Loucy (cell line): ENCODE results near the gene INPP4B.
A peak's percentile ranks its signal among the peaks of the same experiment; 100 is the strongest.

Experiments
- H2AFZ ChIP-seq: fragments of 200-600 bp; sonication (generic); 2 replicates; pipeline ENCODE4 v1.6.0; 2016; ENCODE audit warnings: antibody characterized with exemption, mild to moderate bottlenecking, low read length, moderate library complexity
- H3F3A ChIP-seq: fragments of 200-600 bp; 2 replicates; pipeline ENCODE4 v1.6.0; 2016; ENCODE audit warnings: antibody characterized with exemption, low read depth, mild to moderate bottlenecking
- H3K27me3 ChIP-seq: fragments of 200-600 bp; sonication (generic); 2 replicates; pipeline ENCODE4 v1.6.1; 2014; ENCODE audit warnings: low read length, mild to moderate bottlenecking; ENCODE audit not compliant: insufficient read depth, poor library complexity, severe bottlenecking
- H3K36me3 ChIP-seq: fragments of 200-600 bp; sonication (generic); 2 replicates; pipeline ENCODE4 v1.6.1; 2016; ENCODE audit warnings: low read length; ENCODE audit not compliant: insufficient read depth
- H3K4me1 ChIP-seq: fragments of 200-600 bp; sonication (generic); 2 replicates; pipeline ENCODE4 v1.5.1; 2014; ENCODE audit warnings: low read length, mild to moderate bottlenecking; ENCODE audit not compliant: insufficient read depth, poor library complexity, severe bottlenecking
- H3K4me2 ChIP-seq: fragments of 200-600 bp; sonication (generic); 2 replicates; pipeline ENCODE4 v1.6.0; 2014; ENCODE audit warnings: antibody characterized with exemption, low read length, low read depth, mild to moderate bottlenecking; ENCODE audit not compliant: poor library complexity, severe bottlenecking
- H3K4me3 ChIP-seq: fragments of 200-600 bp; sonication (generic); 2 replicates; pipeline ENCODE4 v1.5.1; 2014; ENCODE audit warnings: low read length, mild to moderate bottlenecking, mixed read lengths; ENCODE audit not compliant: poor library complexity, severe bottlenecking
- H3K79me2 ChIP-seq: fragments of 200-600 bp; sonication (generic); 2 replicates; pipeline ENCODE4 v1.6.1; 2014; ENCODE audit warnings: low read length; ENCODE audit not compliant: insufficient read depth
- H3K9ac ChIP-seq: fragments of 200-600 bp; sonication (generic); 2 replicates; pipeline ENCODE4 v1.6.0; 2014; ENCODE audit warnings: mild to moderate bottlenecking, low read depth, low read length, moderate library complexity; ENCODE audit not compliant: poor library complexity, severe bottlenecking
- H3K9me2 ChIP-seq: fragments of 200-600 bp; sonication (generic); replicated peaks from 2 replicates; pipeline ENCODE4 v1.6.1; 2016; ENCODE audit warnings: low read depth, low read length, mixed read lengths
- H3K9me3 ChIP-seq: fragments of 200-600 bp; sonication (generic); 2 replicates; pipeline ENCODE4 v1.6.1; 2014; ENCODE audit warnings: mild to moderate bottlenecking, antibody characterized with exemption, low read length, low read depth; ENCODE audit not compliant: insufficient read depth
- H4K20me1 ChIP-seq: fragments of 200-600 bp; sonication (generic); 2 replicates; pipeline ENCODE4 v1.6.0; 2014; ENCODE audit warnings: antibody characterized with exemption, low read length, mild to moderate bottlenecking; ENCODE audit not compliant: insufficient read depth, poor library complexity, severe bottlenecking
- EZH2phosphoT487 ChIP-seq: fragments of 200-600 bp; IDR thresholded peaks from 2 replicates; pipeline ENCODE4 v1.6.1; 2018; ENCODE audit warnings: antibody characterized with exemption, mild to moderate bottlenecking, moderate library complexity, borderline replicate concordance
- TF ChIP-seq, protein P1 (sequence below): fragments of 200-600 bp; sonication (generic); conservative IDR thresholded peaks from 2 replicates; pipeline ENCODE4 v1.5.1; 2014; ENCODE audit warnings: mild to moderate bottlenecking, antibody characterized with exemption, low read length

Gene INPP4B

DNA sequence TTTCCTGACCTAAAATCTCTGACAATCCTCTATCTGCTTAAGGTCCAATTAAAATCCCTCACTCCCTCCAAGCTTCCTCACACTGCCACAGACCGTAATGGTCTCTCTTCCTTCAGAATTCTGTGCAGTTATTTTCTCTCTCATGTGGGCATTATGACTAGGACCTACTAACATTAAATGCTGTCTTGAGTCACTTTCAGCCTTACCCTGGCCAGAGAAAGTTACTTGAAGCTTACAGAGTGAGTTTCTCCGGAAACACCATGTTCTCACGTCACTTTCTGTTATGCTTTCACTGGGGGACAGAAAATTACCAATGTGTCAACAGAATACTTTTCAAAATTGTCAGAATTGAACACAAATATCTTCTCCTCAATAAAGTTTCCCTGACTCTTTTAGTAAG lies 271.8 kb downstream of the INPP4B start:
- Histone ChIP-seq H3K79me2 (no peaks in the 10 kb centered on the region), H3F3A (no peaks in the 10 kb centered on the region), H4K20me1 (no peaks in the 10 kb centered on the region), H3K4me3 (no peak overlapping the region), H3K36me3 (no peaks in the 10 kb centered on the region), H3K27me3 (no peaks in the 10 kb centered on the region), H3K9me2 (no peaks in the 10 kb centered on the region), H2AFZ (no peak overlapping the region), H3K4me2 (no peak overlapping the region), H3K9me3 (no peaks in the 10 kb centered on the region), H3K4me1 (no peaks in the 10 kb centered on the region), H3K9ac (no peak overlapping the region)
- TF ChIP-seq, protein P1, sequence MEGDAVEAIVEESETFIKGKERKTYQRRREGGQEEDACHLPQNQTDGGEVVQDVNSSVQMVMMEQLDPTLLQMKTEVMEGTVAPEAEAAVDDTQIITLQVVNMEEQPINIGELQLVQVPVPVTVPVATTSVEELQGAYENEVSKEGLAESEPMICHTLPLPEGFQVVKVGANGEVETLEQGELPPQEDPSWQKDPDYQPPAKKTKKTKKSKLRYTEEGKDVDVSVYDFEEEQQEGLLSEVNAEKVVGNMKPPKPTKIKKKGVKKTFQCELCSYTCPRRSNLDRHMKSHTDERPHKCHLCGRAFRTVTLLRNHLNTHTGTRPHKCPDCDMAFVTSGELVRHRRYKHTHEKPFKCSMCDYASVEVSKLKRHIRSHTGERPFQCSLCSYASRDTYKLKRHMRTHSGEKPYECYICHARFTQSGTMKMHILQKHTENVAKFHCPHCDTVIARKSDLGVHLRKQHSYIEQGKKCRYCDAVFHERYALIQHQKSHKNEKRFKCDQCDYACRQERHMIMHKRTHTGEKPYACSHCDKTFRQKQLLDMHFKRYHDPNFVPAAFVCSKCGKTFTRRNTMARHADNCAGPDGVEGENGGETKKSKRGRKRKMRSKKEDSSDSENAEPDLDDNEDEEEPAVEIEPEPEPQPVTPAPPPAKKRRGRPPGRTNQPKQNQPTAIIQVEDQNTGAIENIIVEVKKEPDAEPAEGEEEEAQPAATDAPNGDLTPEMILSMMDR = no peak
- no peak for TF ChIP-seq EZH2phosphoT487

DNA sequence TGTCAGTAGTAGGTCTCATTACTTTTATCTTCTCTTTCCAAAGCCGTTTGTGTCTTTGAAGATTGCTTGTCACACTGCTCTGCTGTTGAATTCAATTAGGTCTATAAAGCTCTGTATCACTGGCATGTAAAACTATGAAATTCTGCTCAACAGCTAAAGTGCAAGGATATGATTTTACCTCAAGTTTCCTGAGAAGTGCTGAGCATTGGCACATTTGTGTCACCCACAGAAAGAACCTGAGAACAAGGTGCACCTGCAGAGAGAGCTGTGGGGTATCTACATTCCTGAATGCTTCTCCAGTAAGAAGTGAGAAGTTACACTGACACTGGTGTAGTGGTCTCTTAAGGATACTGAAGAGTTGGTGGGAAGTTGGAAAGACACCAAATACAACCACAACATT lies 274.0 kb downstream of the INPP4B start:
- no peaks in the 10 kb centered on the region for H3K36me3 ChIP-seq
- H3K4me3 ChIP-seq = no peak overlapping the region
- H3K4me1 ChIP-seq = no peaks in the 10 kb centered on the region
- H4K20me1 ChIP-seq = no peaks in the 10 kb centered on the region
- H3K79me2 ChIP-seq = no peaks in the 10 kb centered on the region
- H3K9me2 ChIP-seq = no peaks in the 10 kb centered on the region
- H3K9ac ChIP-seq = no peak overlapping the region
- no peaks in the 10 kb centered on the region for H3K9me3 ChIP-seq
- no peak for TF ChIP-seq EZH2phosphoT487
- TF ChIP-seq, protein P1 = no peak
- no peaks in the 10 kb centered on the region for H3K27me3 ChIP-seq
- H3F3A ChIP-seq = no peaks in the 10 kb centered on the region
- no peak overlapping the region for H3K4me2 ChIP-seq
- no peak overlapping the region for H2AFZ ChIP-seq

DNA sequence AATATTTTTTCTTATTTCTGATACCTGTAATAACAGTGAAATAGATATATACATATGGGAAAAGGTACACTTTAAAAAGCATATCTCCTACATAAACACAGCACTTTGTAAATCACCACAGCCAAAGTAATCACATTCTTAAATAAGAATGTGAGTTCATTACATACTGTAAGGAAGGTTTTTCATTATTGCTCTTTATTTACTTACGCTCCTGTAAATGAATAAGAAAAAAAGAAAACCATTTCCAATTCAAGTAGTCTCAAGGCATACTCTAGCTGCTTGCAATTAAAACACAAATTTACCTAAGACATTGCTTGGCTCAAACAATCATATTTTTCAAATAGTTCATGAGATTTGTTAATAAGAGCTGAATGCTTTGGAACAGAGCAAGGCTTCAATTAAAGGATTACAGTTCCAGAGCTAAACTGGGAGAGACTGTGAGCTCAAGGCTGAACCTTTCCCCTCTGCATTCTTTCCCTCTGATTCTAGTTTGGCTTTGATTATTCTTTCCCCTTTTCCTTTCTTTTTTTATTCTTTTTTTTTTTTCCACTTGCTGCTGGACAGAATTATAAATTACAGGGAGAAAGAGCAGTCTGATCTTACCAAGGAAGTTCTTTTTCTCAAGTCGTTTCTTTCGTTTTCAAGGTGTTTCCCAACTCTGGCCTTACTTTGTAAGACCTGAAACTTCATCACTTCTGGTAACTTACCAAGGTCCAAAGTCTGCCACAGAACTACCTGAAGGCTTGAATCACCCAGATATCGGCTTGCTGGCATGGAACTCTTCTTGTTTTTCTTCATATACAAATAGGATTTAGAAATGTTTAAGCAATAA lies 278.3 kb downstream of the INPP4B start:
- H3K9me3 ChIP-seq = no peaks in the 10 kb centered on the region
- H3K27me3 ChIP-seq = no peaks in the 10 kb centered on the region
- no peak overlapping the region for H3K4me2 ChIP-seq
- no peaks in the 10 kb centered on the region for H3K4me1 ChIP-seq
- H3F3A ChIP-seq = no peaks in the 10 kb centered on the region
- no peak overlapping the region for H3K4me3 ChIP-seq
- H3K79me2 ChIP-seq = no peaks in the 10 kb centered on the region
- no peaks in the 10 kb centered on the region for H3K36me3 ChIP-seq
- H3K9me2 ChIP-seq = no peaks in the 10 kb centered on the region
- no peaks in the 10 kb centered on the region for H4K20me1 ChIP-seq
- H3K9ac ChIP-seq = no peak overlapping the region
- TF ChIP-seq, protein P1 = no peak
- TF ChIP-seq EZH2phosphoT487 = no peak
- H2AFZ ChIP-seq = peak overlapping the region; percentile 42; the same call in 1 of the 2 replicates
